SK-N-SH treated with all-trans-retinoic acid at 6 μM for 48 hours (cell line): ENCODE measurements around the gene ZNF385B.

Experiments used
- ATAC-seq: fragments of 200-7000 bp; cut with Tn5 transposase; 3 replicates; pipeline ENCODE4 v1.9.1; 2020; ENCODE audit warnings: mild to moderate bottlenecking, moderate library complexity
- ARNTL ChIP-seq: fragments of 450-650 bp; formaldehyde crosslinking; IDR thresholded peaks from 2 replicates; pipeline ENCODE4 v1.5.0; 2020; ENCODE audit warnings: low read depth, mild to moderate bottlenecking, moderate library complexity, borderline replicate concordance
- CSDC2 ChIP-seq: fragments of 250-450 bp; sonication (Bioruptor Pico); IDR thresholded peaks from 2 replicates; pipeline ENCODE4 v1.5.0; 2020; ENCODE audit warnings: mild to moderate bottlenecking, moderate library complexity
- GLIS3 ChIP-seq: fragments of 250-450 bp; sonication (Bioruptor Pico); IDR thresholded peaks from 2 replicates; pipeline ENCODE4 v1.5.0; 2020; ENCODE audit warnings: mild to moderate bottlenecking, moderate library complexity
- ISL1 ChIP-seq: fragments of 250-450 bp; sonication (Bioruptor Pico); IDR thresholded peaks from 2 replicates; pipeline ENCODE4 v2.1.2; 2022; ENCODE audit warnings: mild to moderate bottlenecking, moderate library complexity
- OSR1 ChIP-seq: fragments of 250-450 bp; sonication (Bioruptor Pico); IDR thresholded peaks from 2 replicates; pipeline ENCODE4 v1.8.0; 2022; ENCODE audit warnings: moderate library complexity, mild to moderate bottlenecking, inconsistent platforms
- PATZ1 ChIP-seq: fragments of 250-450 bp; sonication (Bioruptor Pico); IDR thresholded peaks from 2 replicates; pipeline ENCODE4 v1.8.0; 2020; ENCODE audit warnings: mild to moderate bottlenecking, moderate library complexity, borderline replicate concordance
- PPARA ChIP-seq: fragments of 250-450 bp; sonication (Bioruptor Pico); IDR thresholded peaks from 2 replicates; pipeline ENCODE4 v1.5.0; 2020; ENCODE audit warnings: mild to moderate bottlenecking, borderline replicate concordance
- RARB ChIP-seq: fragments of 250-450 bp; sonication (Bioruptor Pico); IDR thresholded peaks from 2 replicates; pipeline ENCODE4 v1.8.0; 2021; ENCODE audit warnings: mild to moderate bottlenecking, moderate library complexity
- SNAI2 ChIP-seq: fragments of 250-450 bp; sonication (Bioruptor Pico); IDR thresholded peaks from 2 replicates; pipeline ENCODE4 v1.5.0; 2020; ENCODE audit warnings: mild to moderate bottlenecking, moderate library complexity
- TCF4 ChIP-seq: fragments of 250-450 bp; sonication (Bioruptor Pico); IDR thresholded peaks from 2 replicates; pipeline ENCODE4 v1.8.0; 2021; ENCODE audit warnings: mild to moderate bottlenecking, moderate library complexity, borderline replicate concordance
- TOX ChIP-seq: fragments of 250-450 bp; sonication (Bioruptor Pico); IDR thresholded peaks from 2 replicates; pipeline ENCODE4 v1.8.0; 2021; ENCODE audit warnings: mild to moderate bottlenecking, moderate library complexity, borderline replicate concordance
- ZC3H10 ChIP-seq: fragments of 250-450 bp; sonication (Bioruptor Pico); IDR thresholded peaks from 2 replicates; pipeline ENCODE4 v1.5.1; 2021; ENCODE audit warnings: mild to moderate bottlenecking, moderate library complexity
- ZFP3 ChIP-seq: fragments of 250-450 bp; sonication (Bioruptor Pico); IDR thresholded peaks from 2 replicates; pipeline ENCODE4 v1.5.0; 2020; ENCODE audit warnings: mild to moderate bottlenecking, moderate library complexity
- ZFP30 ChIP-seq: fragments of 450-650 bp; formaldehyde crosslinking; IDR thresholded peaks from 2 replicates; pipeline ENCODE4 v1.5.0; 2022; ENCODE audit warnings: mild to moderate bottlenecking, moderate library complexity
- ZNF565 ChIP-seq: fragments of 450-650 bp; formaldehyde crosslinking; conservative IDR thresholded peaks from 2 replicates; pipeline ENCODE4 v1.5.0; 2020; ENCODE audit warnings: low read depth, mild to moderate bottlenecking, moderate library complexity
- ZNF70 ChIP-seq: fragments of 450-650 bp; formaldehyde crosslinking; IDR thresholded peaks from 2 replicates; pipeline ENCODE4 v1.5.0; 2020; ENCODE audit warnings: mild to moderate bottlenecking, moderate library complexity
- ZNF8 ChIP-seq: fragments of 450-650 bp; formaldehyde crosslinking; IDR thresholded peaks from 2 replicates; pipeline ENCODE4 v1.5.0; 2020; ENCODE audit warnings: mild to moderate bottlenecking, moderate library complexity
- TF ChIP-seq, protein P1 (sequence below): fragments of 250-450 bp; sonication (Bioruptor Pico); IDR thresholded peaks from 2 replicates; pipeline ENCODE4 v1.5.1; 2020; ENCODE audit warnings: low read depth, mild to moderate bottlenecking, moderate library complexity
- TF ChIP-seq, protein P2 (sequence below): fragments of 250-450 bp; sonication (Bioruptor Pico); IDR thresholded peaks from 2 replicates; pipeline ENCODE4 v1.5.1; 2021; ENCODE audit warnings: mild to moderate bottlenecking, moderate library complexity
- TF ChIP-seq, protein P3 (sequence below): fragments of 250-450 bp; sonication (Bioruptor Pico); IDR thresholded peaks from 2 replicates; pipeline ENCODE4 v1.5.0; 2020; ENCODE audit warnings: mild to moderate bottlenecking, moderate library complexity
- TF ChIP-seq, protein P4 (sequence below): fragments of 250-450 bp; sonication (Bioruptor Pico); IDR thresholded peaks from 2 replicates; pipeline ENCODE4 v1.8.0; 2021; ENCODE audit warnings: low read depth, mild to moderate bottlenecking, moderate library complexity, borderline replicate concordance

Gene ZNF385B

DNA sequence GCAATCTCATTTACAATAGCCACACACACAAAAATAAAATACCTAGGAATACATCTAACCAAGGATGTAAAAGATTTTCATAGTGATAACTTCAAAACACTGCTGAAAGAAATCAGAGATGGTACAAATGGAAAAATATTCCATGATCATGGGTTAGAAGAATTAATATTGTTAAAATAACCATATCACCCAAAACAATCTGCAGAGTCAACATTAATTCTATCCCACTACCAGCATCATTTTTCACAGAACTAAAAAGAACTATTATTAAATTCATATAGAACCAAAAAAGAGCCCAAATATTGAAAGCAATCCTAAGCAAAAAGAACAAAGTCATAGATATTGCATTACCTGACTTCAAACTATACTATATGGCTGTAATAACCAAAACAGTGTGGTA is 50.4 kb downstream of the ZNF385B start:
- no peak for ATAC-seq
- no peak for TF ChIP-seq GLIS3 (CRISPR knock-in tag)
- TF ChIP-seq ARNTL = no peak
- no peak for TF ChIP-seq SNAI2 (CRISPR knock-in tag)
- no peak for TF ChIP-seq TCF4 (CRISPR knock-in tag)

GRCh38 chr2:179809606-179810005 is 51.8 kb downstream of the ZNF385B start:
- TF ChIP-seq ZNF8 (CRISPR knock-in tag) (no peak), ZC3H10 (CRISPR knock-in tag) (no peak), PATZ1 (CRISPR knock-in tag) (no peak), ZFP3 (CRISPR knock-in tag) (no peak), CSDC2 (no peak), SNAI2 (CRISPR knock-in tag) (no peak), GLIS3 (CRISPR knock-in tag) (no peak), TOX (CRISPR knock-in tag) (no peak), RARB (no peak), ZNF565 (no peak)
- TF ChIP-seq, protein P1, sequence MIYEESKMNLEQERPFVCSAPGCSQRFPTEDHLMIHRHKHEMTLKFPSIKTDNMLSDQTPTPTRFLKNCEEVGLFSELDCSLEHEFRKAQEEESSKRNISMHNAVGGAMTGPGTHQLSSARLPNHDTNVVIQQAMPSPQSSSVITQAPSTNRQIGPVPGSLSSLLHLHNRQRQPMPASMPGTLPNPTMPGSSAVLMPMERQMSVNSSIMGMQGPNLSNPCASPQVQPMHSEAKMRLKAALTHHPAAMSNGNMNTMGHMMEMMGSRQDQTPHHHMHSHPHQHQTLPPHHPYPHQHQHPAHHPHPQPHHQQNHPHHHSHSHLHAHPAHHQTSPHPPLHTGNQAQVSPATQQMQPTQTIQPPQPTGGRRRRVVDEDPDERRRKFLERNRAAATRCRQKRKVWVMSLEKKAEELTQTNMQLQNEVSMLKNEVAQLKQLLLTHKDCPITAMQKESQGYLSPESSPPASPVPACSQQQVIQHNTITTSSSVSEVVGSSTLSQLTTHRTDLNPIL (CRISPR knock-in tag) = no peak
- TF ChIP-seq, protein P2, sequence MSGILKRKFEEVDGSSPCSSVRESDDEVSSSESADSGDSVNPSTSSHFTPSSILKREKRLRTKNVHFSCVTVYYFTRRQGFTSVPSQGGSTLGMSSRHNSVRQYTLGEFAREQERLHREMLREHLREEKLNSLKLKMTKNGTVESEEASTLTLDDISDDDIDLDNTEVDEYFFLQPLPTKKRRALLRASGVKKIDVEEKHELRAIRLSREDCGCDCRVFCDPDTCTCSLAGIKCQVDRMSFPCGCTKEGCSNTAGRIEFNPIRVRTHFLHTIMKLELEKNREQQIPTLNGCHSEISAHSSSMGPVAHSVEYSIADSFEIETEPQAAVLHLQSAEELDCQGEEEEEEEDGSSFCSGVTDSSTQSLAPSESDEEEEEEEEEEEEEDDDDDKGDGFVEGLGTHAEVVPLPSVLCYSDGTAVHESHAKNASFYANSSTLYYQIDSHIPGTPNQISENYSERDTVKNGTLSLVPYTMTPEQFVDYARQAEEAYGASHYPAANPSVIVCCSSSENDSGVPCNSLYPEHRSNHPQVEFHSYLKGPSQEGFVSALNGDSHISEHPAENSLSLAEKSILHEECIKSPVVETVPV (CRISPR knock-in tag) = no peak
- TF ChIP-seq, all 23 proteins: peak for 0
- no peak for ATAC-seq

DNA sequence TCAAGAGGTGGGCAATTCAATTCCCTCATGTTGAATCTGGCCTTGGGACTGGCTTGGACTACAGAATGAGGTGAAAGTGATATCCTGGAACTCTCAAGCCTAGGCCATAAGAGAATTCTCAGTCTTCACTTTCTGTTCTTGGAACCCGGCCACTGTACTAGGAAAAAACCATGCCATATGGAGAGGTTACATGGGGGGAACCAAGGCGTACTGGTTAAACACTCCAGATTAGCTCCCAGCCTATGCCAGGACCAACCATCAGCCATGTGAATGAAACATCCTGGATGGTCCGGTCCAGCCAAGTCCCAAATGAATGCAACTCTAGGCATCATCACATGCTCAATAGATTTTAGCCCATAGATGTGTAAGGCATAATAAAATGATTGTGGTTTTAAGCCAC is 56.4 kb downstream of the ZNF385B start:
- TF ChIP-seq, protein P3, sequence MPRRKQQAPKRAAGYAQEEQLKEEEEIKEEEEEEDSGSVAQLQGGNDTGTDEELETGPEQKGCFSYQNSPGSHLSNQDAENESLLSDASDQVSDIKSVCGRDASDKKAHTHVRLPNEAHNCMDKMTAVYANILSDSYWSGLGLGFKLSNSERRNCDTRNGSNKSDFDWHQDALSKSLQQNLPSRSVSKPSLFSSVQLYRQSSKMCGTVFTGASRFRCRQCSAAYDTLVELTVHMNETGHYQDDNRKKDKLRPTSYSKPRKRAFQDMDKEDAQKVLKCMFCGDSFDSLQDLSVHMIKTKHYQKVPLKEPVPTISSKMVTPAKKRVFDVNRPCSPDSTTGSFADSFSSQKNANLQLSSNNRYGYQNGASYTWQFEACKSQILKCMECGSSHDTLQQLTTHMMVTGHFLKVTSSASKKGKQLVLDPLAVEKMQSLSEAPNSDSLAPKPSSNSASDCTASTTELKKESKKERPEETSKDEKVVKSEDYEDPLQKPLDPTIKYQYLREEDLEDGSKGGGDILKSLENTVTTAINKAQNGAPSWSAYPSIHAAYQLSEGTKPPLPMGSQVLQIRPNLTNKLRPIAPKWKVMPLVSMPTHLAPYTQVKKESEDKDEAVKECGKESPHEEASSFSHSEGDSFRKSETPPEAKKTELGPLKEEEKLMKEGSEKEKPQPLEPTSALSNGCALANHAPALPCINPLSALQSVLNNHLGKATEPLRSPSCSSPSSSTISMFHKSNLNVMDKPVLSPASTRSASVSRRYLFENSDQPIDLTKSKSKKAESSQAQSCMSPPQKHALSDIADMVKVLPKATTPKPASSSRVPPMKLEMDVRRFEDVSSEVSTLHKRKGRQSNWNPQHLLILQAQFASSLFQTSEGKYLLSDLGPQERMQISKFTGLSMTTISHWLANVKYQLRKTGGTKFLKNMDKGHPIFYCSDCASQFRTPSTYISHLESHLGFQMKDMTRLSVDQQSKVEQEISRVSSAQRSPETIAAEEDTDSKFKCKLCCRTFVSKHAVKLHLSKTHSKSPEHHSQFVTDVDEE = no peak
- TF ChIP-seq, protein P4, sequence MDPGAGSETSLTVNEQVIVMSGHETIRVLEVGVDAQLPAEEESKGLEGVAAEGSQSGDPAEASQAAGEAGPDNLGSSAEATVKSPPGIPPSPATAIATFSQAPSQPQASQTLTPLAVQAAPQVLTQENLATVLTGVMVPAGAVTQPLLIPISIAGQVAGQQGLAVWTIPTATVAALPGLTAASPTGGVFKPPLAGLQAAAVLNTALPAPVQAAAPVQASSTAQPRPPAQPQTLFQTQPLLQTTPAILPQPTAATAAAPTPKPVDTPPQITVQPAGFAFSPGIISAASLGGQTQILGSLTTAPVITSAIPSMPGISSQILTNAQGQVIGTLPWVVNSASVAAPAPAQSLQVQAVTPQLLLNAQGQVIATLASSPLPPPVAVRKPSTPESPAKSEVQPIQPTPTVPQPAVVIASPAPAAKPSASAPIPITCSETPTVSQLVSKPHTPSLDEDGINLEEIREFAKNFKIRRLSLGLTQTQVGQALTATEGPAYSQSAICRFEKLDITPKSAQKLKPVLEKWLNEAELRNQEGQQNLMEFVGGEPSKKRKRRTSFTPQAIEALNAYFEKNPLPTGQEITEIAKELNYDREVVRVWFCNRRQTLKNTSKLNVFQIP (CRISPR knock-in tag) = no peak
- TF ChIP-seq PPARA (CRISPR knock-in tag) (no peak), ZFP3 (CRISPR knock-in tag) (no peak), OSR1 (no peak), ZNF70 (CRISPR knock-in tag) (no peak), ISL1 (CRISPR knock-in tag) (no peak), GLIS3 (CRISPR knock-in tag) (no peak), ZNF565 (no peak), PATZ1 (CRISPR knock-in tag) (no peak), ARNTL (no peak), ZNF8 (CRISPR knock-in tag) (no peak), RARB (no peak), ZFP30 (CRISPR knock-in tag) (no peak)
- TF ChIP-seq, protein P2 (CRISPR knock-in tag) = no peak
- TF ChIP-seq, protein P1 (CRISPR knock-in tag) = no peak
- no peak for ATAC-seq
